Measurements from ENCODE around the gene PDE6H. TPM values are rescaled to one million over a fixed set of nuclear protein-coding genes. Genes with fewer than 3 reads are reported as not detected.

The PDE6H gene
- polyA plus RNA-seq, 1 of the 3 experiments (the other 2 are of a cell fraction): not detected

- Histone ChIP-seq H3K27ac (ENCODE audit: low read depth in 2 of 2, low read length in 1 of 2) (no peak overlapping the region), H3K4me2 (no peak overlapping the region), H3K27me3 (ENCODE audit: insufficient read depth) (no peaks in the 10 kb centered on the region), H2AFZ (ENCODE audit: low read depth) (no peak overlapping the region), H3K79me2 (ENCODE audit: insufficient read depth) (no peaks in the 10 kb centered on the region), H3K9me3 (0 out of 2 replicates have a peak, but pooled peaks cover 6% of the 10 kb centered on the region), H3F3A (replicated peaks; ENCODE audit: insufficient read depth) (peaks cover 8% of the 10 kb centered on the region), H3K9me2 (no peaks in the 10 kb centered on the region), H3K9ac (no peak overlapping the region), H3K4me1 (ENCODE audit: control insufficient read depth in 1 of 2, insufficient read depth in 2 of 2, low read depth in 1 of 2, low read length in 1 of 2) (no peaks in the 10 kb centered on the region), H4K20me1 (ENCODE audit: insufficient read depth) (no peaks in the 10 kb centered on the region), H3K36me3 (replicated peaks in 1 of 2; ENCODE audit: control insufficient read depth in 1 of 2, insufficient read depth in 2 of 2, low read length in 1 of 2) (no peaks in the 10 kb centered on the region), H3K4me3 (ENCODE audit: low read depth in 2 of 2, low read length in 1 of 2) (no peak overlapping the region)
- POLR2A ChIA-PET: no interaction called here
- CTCF ChIA-PET: no interaction called here
- TF ChIP-seq SMC3 (IDR thresholded peaks at IDR 0.05; ENCODE audit: low read depth, low read length) (no peak), NRF1 (IDR thresholded peaks at IDR 0.05; ENCODE audit: low read depth, low read length) (no peak), FOXJ3 (CRISPR knock-in tag; IDR thresholded peaks at IDR 0.05) (no peak), CHD2 (IDR thresholded peaks at IDR 0.05; ENCODE audit: low read length, partially characterized antibody) (no peak), YY1 (IDR thresholded peaks at IDR 0.05; ENCODE audit: low read depth) (no peak), ELF1 (IDR thresholded peaks at IDR 0.05) (no peak), RCOR1 (IDR thresholded peaks at IDR 0.05; ENCODE audit: low read length) (no peak), MXI1 (IDR thresholded peaks at IDR 0.05; ENCODE audit: low read depth, low read length) (no peak), POLR2AphosphoS5 (IDR thresholded peaks at IDR 0.05; ENCODE audit: low read depth, low read length) (no peak), JUND (IDR thresholded peaks at IDR 0.05) (no peak)
- 61% methylated on average over 3 of the region's 3 CpGs for WGBS (ENCODE audit: low lambda C conversion rate)
- DNase-seq: no peak
These were observed 15.2 kb downstream of the PDE6H start for GRCh38 chr12:14988035-14988434.

GRCh38 chr12:14989790-14990189, 16.9 kb downstream of the PDE6H start:
- ChIA-PET POLR2A (no interaction called here), CTCF (no interaction called here)
- H3F3A ChIP-seq (replicated peaks; ENCODE audit: insufficient read depth): peaks cover 19% of the 10 kb centered on the region
- H3K27me3 ChIP-seq (ENCODE audit: insufficient read depth): no peaks in the 10 kb centered on the region
- H3K9me2 ChIP-seq: no peaks in the 10 kb centered on the region
- H3K9ac ChIP-seq: no peak overlapping the region
- no peak for DNase-seq
- TF ChIP-seq RCOR1 (IDR thresholded peaks at IDR 0.05; ENCODE audit: low read length) (no peak), GABPA (IDR thresholded peaks at IDR 0.05; ENCODE audit: low read depth) (no peak), CTCF (IDR thresholded peaks at IDR 0.05) (no peak), USF1 (IDR thresholded peaks at IDR 0.05; ENCODE audit: borderline replicate concordance, low read depth) (no peak), SMC3 (IDR thresholded peaks at IDR 0.05; ENCODE audit: low read depth, low read length) (no peak), FOXJ3 (CRISPR knock-in tag; IDR thresholded peaks at IDR 0.05) (no peak), PBX3 (IDR thresholded peaks at IDR 0.05) (no peak), TCF12 (IDR thresholded peaks at IDR 0.05) (no peak), POLR2AphosphoS5 (IDR thresholded peaks at IDR 0.05; ENCODE audit: low read depth, low read length) (no peak), IRF3 (IDR thresholded peaks at IDR 0.05; ENCODE audit: low read depth, low read length) (no peak), CHD2 (IDR thresholded peaks at IDR 0.05; ENCODE audit: low read length, partially characterized antibody) (no peak), EZH2phosphoT487 (IDR thresholded peaks at IDR 0.05; ENCODE audit: borderline replicate concordance, low read depth) (no peak), FOXM1 (IDR thresholded peaks at IDR 0.05; ENCODE audit: low read depth) (no peak), MXI1 (IDR thresholded peaks at IDR 0.05; ENCODE audit: low read depth, low read length) (no peak), TEAD4 (IDR thresholded peaks at IDR 0.05; ENCODE audit: borderline replicate concordance, insufficient read depth) (no peak), USF2 (IDR thresholded peaks at IDR 0.05; ENCODE audit: borderline replicate concordance, low read depth, low read length) (no peak), GATA2 (CRISPR knock-in tag; IDR thresholded peaks at IDR 0.05) (no peak), NFIC (IDR thresholded peaks at IDR 0.05; ENCODE audit: borderline replicate concordance) (no peak)
- no peak overlapping the region for H3K4me2 ChIP-seq
- no peaks in the 10 kb centered on the region for H4K20me1 ChIP-seq (ENCODE audit: insufficient read depth)
- no peak overlapping the region for H3K4me3 ChIP-seq (ENCODE audit: low read depth in 2 of 2, low read length in 1 of 2)
- peaks cover 0 to 7% of the 10 kb centered on the region in 2 experiments; a peak in 2 of 4 replicates for H3K4me1 ChIP-seq (ENCODE audit: control insufficient read depth in 1 of 2, insufficient read depth in 2 of 2, low read depth in 1 of 2, low read length in 1 of 2)
- H3K27ac ChIP-seq (ENCODE audit: low read depth in 2 of 2, low read length in 1 of 2): no peak overlapping the region
- H3K36me3 ChIP-seq (replicated peaks in 1 of 2; ENCODE audit: control insufficient read depth in 1 of 2, insufficient read depth in 2 of 2, low read length in 1 of 2): no peaks in the 10 kb centered on the region
- WGBS (ENCODE audit: low lambda C conversion rate): 65% methylated on average over 1 of the region's 1 CpG
- no peaks in the 10 kb centered on the region for H3K79me2 ChIP-seq (ENCODE audit: insufficient read depth)
- 0 out of 2 replicates have a peak, but pooled peaks cover 6% of the 10 kb centered on the region for H3K9me3 ChIP-seq
- H2AFZ ChIP-seq (ENCODE audit: low read depth): no peak overlapping the region

Data from SK-N-SH (cell line).